T-helper 2 cell (primary cell): ENCODE measurements around the gene TBC1D4.
"Not testable (repeated sequence)": the region's sequence is repeated elsewhere in the genome, so short reads cannot be mapped to it uniquely, and the experiment has no call there.

Experiments
- DNase-seq, 5 experiments: peaks; one replicate each; pipeline versions ENCODE4 v3.0.0 to v3.0.0-alpha.2; 2012 to 2022

TBC1D4 gene

GRCh38 chr13:75356421-75356820 lies 125.5 kb downstream of the TBC1D4 start:
- DNase-seq, result no peak

- no peak for DNase-seq
Measured at GRCh38 chr13:75355609-75356008, 126.4 kb downstream of the TBC1D4 start.

DNA sequence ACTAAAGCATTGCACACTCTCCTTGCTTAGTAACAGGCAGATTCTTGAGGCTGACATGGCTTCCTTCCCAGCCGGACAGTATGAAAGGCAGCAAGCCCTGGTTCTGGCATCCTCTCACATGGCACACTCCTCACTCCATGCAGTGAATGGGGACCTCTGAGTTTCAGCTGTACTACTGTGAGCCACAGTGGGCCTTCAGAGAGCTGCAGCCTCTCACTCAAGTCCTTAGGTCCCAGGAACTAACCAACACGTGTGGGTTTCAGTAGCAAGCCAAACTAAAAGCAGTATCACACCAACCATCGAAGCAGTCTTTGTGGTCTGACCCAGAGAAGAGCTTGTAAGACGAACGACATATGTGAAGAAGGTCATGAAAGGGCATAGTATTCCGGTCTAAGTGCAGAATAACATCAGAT lies 128.2 kb downstream of the TBC1D4 start:
- DNase-seq, result peak in 1 of 5 experiments; percentile 57

DNA sequence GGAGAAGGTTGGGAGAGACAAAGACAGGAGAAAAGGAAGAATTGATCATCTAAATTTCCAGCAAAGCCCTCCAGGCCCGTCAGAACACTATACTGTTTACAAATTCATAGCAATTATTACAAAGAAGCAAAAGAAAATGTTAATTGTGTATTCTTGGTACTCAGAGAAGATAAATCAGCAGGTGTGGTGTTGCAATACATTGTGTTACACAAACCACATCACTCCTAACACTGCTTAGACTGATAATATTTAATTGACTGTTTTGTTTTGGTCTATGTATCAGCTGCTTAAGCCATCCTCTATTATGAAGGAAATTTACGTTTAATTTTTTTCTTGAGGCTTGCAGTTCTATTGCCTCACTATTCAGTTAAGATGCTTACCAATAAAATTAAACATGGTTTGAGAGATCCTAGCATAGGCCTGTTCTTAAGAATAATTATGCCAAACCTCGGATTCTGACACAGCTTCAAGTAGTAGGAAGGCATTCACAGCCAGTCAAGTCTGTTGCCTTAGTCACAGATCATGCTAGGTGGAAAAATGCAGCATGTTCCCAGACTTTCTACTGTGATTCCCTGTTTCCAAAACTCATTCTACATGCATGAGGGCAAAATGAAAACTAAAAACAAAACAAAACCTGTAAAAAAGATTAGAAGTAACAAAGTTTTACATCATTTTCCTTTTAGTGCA lies 129.2 kb downstream of the TBC1D4 start:
- no peak for DNase-seq

GRCh38 chr13:75351538-75351937 lies 130.4 kb downstream of the TBC1D4 start:
- DNase-seq, result not testable (repeated sequence)

DNA sequence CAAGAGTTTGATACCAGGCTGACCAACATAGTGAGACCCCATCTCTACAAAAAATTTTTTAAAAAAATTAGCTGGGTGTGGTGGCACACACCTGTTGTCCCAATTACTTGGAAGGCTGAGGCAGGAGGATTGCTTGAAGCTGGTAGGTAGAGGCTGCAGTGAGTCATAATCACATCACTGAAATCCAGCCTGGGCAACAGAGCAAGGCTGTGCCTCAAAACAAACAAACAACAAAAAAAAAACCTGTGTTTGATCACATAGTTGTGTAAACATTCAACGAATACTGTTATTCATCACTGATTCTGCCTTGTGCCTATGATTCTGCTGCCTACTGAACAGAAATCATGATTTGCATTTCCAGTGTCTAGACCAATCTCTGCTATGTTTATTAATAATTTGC lies 134.0 kb downstream of the TBC1D4 start:
- DNase-seq, result no peak

- no peak for DNase-seq
Measured at GRCh38 chr13:75347457-75347856, 134.5 kb downstream of the TBC1D4 start.

DNA sequence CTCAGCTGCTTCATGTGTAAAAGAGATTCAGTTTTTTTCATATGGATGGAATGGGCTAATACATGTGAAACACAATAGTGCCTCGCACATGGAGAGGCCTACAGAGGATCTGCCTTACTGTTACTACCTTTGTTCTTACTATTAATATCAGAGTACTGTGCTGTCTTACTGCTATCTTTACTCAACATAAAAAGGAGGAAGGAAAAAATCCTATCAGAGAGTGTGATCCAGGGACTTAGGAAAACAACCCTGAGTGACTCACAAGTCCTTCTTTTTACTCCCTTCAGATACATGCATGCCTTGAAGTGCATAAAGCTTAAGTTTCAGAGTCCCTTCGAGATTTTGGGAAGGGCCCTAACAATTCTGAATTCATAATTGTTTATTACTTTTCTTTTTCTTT lies 136.8 kb downstream of the TBC1D4 start:
- DNase-seq, result no peak

DNA sequence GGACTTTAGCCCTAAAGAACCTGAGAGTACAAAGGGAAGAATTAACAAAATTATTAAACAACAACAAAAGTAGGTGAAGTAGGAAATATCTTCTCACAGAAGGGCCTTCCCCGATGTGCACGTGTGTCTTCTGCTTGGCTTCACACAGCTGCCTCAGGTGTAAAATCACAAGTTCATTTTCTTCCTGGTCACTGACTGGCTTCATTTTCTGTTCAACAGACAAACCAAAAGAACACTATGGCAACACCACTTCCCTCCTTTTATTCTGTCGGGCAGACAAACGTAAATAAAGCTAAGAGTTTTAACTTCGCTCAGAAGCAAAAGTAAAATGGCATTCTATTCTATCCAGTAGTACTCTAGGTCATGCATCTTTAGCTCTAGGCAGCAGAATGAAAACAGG lies 140.9 kb downstream of the TBC1D4 start:
- DNase-seq, result no peak

DNA sequence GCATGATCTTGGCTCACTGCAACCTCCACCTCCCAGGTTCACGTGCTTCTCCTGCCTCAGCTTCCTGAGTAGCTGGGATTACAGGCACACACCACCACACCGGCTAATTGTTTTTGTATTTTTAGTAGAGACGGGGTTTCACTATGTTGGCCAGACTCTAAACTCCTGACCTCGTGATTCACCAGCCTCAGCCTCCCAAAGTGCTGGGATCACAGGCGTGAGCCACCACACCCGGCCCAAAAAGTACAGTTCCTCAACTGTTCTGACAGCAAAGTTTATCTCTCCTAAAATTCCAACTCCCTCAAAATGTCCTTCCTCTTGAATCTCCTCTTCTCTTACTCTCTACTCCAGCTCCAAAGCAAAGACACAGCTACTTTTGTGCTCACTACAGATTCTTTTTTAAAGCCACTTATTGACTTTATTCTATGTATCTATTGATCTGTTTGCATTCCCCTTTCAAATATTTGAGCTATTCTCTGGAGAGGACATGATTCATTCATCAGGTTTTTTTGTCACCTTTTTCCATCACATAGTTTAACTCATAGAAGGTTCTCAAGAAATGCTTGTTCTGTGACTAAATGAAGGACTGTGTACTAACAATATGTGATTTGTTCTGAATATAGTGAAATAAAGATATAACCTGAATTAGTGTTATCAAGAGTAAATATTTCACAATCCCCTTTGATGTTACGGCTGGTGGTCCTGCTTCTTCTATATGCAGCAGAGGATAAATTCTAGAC lies 142.2 kb downstream of the TBC1D4 start:
- no peak for DNase-seq

- no peak for DNase-seq
Measured at GRCh38 chr13:75334634-75335447, 147.1 kb downstream of the TBC1D4 start.

DNA sequence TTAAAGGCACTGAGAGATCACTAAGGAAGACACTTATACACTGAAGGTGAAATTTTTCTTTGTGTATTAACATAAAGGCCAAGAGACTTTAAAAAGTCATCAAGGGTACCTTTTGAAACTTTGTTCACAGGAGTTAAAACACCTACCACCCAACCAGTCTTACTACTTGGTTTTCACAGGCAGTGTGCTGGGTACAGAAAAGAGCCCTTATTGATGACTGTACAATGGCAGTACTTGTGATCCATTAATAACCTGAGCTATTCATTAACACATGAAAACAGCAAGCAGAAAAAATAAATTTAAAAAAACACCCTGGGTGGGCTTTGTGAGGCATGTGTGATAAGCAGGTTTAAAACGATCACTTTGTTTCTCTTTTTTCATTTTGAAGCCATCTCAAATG lies 148.9 kb downstream of the TBC1D4 start:
- no peak for DNase-seq

DNA sequence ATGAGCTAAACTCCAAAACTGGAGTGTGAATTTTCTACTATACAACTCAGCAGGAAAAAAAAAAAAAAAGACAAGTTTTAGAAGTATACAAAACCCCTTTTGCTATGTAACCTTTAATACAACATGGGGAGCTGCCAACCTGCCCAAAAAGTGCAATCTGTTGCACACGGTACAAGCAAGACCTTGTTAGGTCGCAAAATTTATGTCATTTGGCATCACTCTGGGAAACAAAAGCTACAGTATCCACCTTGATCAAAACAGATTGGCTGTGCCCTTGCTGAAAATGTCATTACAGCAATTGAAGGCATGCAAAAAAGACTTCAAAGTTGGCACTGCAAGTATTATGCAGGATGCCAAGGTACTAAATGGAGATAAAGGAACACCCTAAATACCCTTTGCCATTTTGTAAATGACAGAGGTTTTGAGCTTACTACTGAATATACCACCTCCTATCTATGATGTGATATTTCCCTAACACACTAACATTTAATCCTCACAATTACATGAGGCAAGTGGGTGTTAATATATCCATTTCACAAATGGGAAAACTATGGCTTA lies 150.1 kb downstream of the TBC1D4 start:
- DNase-seq, result no peak

GRCh38 chr13:75330770-75331169 lies 151.2 kb downstream of the TBC1D4 start:
- DNase-seq, result no peak

- no peak for DNase-seq
Measured at GRCh38 chr13:75329723-75330122, 152.2 kb downstream of the TBC1D4 start.

GRCh38 chr13:75329097-75329496 lies 152.9 kb downstream of the TBC1D4 start:
- DNase-seq, result no peak

DNA sequence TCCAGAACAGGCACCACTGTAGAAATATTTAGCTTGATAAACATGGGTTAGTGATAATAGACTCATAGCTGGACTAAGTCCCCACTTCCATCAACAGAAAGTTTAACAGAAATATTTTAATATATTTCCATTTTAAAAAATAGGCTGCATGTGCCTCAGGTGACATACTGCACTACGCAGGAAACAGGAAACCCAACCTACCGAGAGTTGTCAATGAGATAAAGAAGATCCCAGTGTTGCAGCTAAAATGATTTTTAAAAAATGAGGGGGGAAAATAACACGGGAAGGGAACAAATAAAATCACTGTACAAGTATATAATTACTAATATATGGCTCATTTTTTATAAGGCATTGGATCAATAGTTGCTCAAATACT lies 154.8 kb downstream of the TBC1D4 start:
- DNase-seq, result peak in 1 of 5 experiments; percentile 50

DNA sequence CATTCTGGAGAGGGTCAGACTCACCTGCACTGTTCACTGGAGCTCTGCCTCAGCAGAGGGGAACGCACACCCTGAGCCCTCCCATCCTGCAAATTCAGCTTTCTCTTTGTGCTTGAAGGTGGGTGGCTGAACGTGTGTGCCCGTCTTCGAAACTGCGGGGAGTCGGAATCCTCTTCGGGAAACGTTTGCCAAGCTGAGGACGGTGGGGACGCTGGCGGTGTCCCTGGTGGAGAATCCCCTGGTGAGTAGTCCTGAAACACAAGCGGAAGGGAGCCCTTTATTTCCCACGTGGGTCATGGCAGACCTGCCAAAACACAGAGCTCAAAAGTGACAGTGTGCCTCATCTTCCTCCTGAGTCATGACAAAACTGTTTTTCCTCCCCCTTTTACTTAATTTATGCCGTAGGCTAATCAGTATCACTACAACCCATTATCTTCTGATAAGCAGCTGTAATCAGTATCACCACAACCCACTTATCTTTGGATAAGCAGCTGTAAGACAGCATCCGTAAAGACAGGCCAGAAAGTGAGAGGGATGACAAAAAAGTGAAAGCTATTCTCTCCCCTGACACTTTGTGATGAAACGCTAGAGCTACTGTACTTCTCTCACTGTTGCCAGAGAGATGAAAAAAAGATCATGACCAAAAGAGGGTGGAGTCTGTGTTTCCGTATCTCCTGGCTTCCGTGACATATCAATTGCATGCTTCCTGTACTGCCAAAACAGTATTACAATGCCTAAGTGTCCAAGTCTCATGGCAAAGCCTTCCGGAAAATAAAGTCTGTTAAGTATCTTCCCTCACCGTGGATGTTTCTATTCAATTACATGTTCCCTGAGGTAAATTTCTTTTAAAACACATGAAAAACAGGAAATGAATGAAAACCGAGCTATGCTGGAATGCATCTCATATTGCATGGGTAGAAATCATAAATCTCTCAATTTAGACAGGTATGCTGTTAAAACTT lies 155.5 kb downstream of the TBC1D4 start:
- peak in 4 of 5 experiments; percentile 32 to 93 (median 47) for DNase-seq

- DNase-seq, result peak in 1 of 5 experiments; percentile 31
Measured at GRCh38 chr13:75325711-75326110, 156.3 kb downstream of the TBC1D4 start.

DNA sequence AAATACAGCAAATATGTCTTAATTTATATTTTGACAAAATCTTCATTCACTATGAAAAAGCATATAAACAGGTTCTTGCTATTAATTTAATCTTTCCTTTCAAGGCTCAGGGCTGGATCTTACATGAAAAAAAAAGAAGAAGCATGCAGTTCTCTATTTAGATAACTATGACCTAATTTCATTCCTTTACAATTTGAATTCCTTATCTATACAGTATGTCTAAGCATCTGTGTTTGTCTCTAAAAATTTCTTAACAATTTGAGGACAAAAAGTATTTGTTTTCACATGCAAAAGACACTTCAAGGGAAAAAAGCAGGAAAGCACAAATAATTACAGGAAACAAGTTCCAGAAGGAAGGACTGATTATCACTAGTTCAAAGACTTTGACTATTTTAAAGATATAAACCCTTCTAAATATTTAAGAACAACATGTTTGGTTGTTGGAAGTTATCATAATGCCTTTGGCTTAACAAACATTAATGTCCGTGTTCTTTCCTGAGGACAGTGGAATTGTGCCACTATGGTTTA lies 157.5 kb downstream of the TBC1D4 start:
- DNase-seq, result no peak

GRCh38 chr13:75321084-75321483 lies 160.9 kb downstream of the TBC1D4 start:
- DNase-seq, result peak in 1 of 5 experiments; percentile 79

GRCh38 chr13:75319254-75319653 lies 162.7 kb downstream of the TBC1D4 start:
- peak in 1 of 5 experiments; percentile 41 for DNase-seq
